Endothelial cell of coronary artery (primary cell): ENCODE results near the gene OR10A2. TPM values are rescaled to one million over a fixed set of nuclear protein-coding genes. Genes with fewer than 3 reads are reported as not detected.

Source experiments
- total RNA-seq: library from RNA; depleted of rRNA; stranded (reverse); fragments of >200 nt; gene quantifications from 2 replicates; pipeline ENCODE4 v1.2.3, GENCODE V29; 2014

The OR10A2 gene, protein sequence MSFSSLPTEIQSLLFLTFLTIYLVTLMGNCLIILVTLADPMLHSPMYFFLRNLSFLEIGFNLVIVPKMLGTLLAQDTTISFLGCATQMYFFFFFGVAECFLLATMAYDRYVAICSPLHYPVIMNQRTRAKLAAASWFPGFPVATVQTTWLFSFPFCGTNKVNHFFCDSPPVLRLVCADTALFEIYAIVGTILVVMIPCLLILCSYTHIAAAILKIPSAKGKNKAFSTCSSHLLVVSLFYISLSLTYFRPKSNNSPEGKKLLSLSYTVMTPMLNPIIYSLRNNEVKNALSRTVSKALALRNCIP
- not detected in 2 replicates for total RNA-seq

DNA sequence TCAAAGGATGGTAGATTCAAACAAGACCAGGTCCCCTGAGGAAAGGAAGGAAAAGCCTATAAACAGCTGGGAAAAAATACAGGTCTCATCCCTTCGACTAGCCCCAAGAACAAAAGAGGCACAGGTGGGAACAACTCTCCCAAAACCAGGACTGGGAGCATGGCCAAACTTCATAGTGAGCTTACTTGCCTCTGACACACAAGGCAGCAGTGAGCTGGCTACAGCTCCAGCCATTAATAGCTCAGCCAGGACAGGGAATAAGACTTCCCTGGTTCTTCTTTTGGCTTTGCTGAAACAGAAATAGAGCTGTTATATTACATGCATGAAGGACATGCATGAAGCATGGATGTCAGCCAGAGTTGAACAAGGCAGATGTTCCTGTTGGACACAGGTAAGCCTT, at the start of gene OR10A2:
Gene OR10A2, plus strand, starts transcription at position 97 of the 400 bp plus-strand sequence. CDS start 6,698 bp downstream, outside the sequence.

DNA sequence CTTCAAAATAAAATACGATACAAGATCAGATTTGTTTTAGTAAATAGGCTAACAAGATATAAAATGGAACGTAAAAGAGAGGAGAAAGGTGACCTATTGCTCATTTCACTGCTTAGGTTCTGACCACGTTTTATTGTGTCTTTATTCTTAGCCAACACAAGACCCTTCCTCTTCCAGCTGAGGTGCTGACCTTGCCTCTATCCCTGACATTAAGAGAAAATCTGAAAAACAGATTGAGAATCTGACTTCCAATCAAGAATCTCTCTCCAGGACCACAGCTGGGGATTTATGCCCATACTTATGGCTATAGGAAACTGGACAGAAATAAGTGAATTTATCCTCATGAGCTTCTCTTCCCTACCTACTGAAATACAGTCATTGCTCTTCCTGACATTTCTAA, 17.5 kb upstream of the OR10A2 start, which contains the start of gene OR10A5:
Gene OR10A5, plus strand, starts transcription at position 301 of the 400 bp plus-strand sequence. Its CDS starts 0 bp downstream, at position 301.

DNA sequence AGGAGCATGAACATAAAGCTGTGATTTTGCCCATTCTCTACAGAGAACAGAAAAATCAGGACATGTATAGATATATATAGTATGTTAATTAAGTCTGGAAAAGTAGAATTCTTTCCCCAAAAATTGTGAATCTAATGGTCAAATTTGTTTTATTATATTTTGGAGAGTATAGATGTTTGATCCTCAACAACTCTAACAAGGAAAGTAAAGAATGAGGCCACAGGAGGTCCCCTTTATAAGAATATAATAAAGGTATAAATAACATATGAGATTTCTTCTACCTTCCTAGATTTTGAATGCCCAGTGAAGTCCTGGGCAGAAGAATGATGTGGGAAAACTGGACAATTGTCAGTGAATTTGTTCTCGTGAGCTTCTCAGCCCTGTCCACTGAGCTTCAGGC, 13.5 kb downstream of the OR10A2 start, which contains the start of gene OR10A4:
Gene OR10A4, plus strand, starts transcription at position 301 of the 400 bp plus-strand sequence. Its CDS starts 23 bp downstream, at position 324.

DNA sequence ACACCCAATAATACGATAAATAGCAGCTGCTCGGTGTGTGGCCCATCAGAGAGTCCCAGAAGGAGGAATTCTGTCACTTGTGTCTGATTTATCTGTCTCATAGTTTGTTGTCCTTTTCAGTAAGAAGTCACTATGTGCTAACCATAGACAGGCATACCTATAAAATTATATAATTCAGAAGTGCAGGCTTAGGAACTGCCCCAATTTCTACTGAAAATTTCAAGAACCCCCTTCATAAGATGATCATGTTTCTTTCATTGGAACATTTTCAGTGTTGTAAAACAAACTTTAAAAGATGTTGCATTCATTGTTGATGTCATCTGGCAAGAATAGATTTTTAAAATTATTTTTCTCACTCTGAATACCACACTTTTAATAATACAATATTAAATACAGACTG, 29.5 kb downstream of the OR10A2 start, which contains the start of gene OR2D2:
Gene OR2D2, minus strand, starts transcription at position 101 of the 400 bp plus-strand sequence. Its CDS starts 0 bp downstream, at position 101.

DNA sequence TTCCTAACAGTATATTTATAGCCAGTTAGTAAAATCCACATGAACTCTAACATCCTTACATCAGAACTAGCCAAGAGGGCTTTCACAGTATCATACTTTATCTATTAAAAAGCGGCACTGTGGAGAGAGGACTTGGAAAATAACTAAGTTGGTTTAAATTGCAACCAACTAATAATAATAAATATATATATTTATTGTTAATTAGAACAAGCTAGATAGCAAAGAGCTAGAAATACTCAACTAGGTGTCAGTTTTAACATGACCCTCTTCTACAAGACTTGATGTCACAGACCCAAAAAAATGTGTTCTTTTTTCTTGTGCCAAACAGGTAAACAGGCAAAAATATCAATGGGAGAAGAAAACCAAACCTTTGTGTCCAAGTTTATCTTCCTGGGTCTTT, 57.8 kb downstream of the OR10A2 start, which contains the start of gene OR2D3:
Gene OR2D3, plus strand, starts transcription at position 301 of the 400 bp plus-strand sequence. Its CDS starts 0 bp downstream, at position 301.

Other genes with a start within 250 kb of the OR10A2 start
- 57.1 and 101 TPM in 2 replicates for gene TPP1, start 243.6 kb upstream of the OR10A2 start, total RNA-seq
- gene DCHS1, start 207.2 kb upstream of the OR10A2 start, total RNA-seq = 37.9 and 41.8 TPM in 2 replicates
- 91.3 and 121 TPM in 2 replicates for gene MRPL17, start 179.7 kb upstream of the OR10A2 start, total RNA-seq
- gene OR2AG2, start 91.1 kb upstream of the OR10A2 start, total RNA-seq = 0.09 and 0.18 TPM in 2 replicates
- gene OR2AG1, start 80.0 kb upstream of the OR10A2 start, total RNA-seq = not detected in 2 replicates
- gene OR6A2, start 63.4 kb upstream of the OR10A2 start, total RNA-seq = 0.27 and 0.38 TPM in 2 replicates
- gene OR10A5, start 17.4 kb upstream of the OR10A2 start, total RNA-seq = not detected in 2 replicates
- gene OR10A4, start 13.6 kb downstream of the OR10A2 start, total RNA-seq = not detected in 2 replicates
- 0.47 and 0.54 TPM in 2 replicates for gene OR2D2, start 29.4 kb downstream of the OR10A2 start, total RNA-seq
- not detected in 2 replicates for gene OR2D3, start 57.9 kb downstream of the OR10A2 start, total RNA-seq
- gene ZNF215, start 63.4 kb downstream of the OR10A2 start, total RNA-seq = 5.2 and 5.4 TPM in 2 replicates
- 3.5 and 6.1 TPM in 2 replicates for gene ZNF214, start 157.3 kb downstream of the OR10A2 start, total RNA-seq
- 0.09 and 0.45 TPM in 2 replicates for gene NLRP14, start 157.4 kb downstream of the OR10A2 start, total RNA-seq
- gene RBMXL2, start 225.9 kb downstream of the OR10A2 start, total RNA-seq = 0.18 TPM in 1 of 2 replicates, not detected in the other